ENCODE data around the gene FBLN5.

The FBLN5 gene, protein sequence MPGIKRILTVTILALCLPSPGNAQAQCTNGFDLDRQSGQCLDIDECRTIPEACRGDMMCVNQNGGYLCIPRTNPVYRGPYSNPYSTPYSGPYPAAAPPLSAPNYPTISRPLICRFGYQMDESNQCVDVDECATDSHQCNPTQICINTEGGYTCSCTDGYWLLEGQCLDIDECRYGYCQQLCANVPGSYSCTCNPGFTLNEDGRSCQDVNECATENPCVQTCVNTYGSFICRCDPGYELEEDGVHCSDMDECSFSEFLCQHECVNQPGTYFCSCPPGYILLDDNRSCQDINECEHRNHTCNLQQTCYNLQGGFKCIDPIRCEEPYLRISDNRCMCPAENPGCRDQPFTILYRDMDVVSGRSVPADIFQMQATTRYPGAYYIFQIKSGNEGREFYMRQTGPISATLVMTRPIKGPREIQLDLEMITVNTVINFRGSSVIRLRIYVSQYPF

DNA sequence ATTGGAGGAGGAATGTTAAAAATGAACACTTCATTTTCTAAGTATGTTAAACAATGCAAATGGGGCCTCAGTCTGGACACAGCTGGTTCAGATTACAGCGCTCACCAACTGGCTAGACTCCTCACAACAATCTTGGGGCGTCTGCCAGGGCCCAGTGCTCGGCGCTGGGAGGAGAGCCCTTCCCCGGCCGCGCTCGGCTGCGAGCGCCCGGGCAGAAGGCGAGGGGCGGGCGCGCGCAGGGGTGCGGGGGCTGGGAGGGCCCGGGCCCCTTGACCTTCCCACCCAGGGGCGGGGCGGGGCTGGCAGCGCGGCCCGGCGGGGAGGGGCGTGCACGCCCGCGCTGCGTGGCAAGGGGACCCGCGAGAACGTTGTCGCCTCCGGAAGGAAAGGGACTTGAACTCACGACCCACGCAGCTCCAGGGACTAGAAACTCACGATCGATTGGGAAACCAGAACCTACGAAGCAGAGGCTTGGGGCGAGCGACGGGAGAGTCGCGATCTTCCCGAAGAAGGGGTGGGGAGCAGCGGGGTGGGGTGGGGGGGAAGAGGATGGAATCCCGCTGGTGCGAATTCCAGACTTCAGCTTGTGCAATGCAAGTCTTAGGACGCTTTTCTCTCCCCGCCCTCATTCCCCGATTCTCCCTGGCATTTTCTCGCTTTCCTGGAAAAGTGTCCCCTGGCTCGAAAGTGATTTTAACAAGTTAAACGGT, at the start of gene FBLN5:
Gene FBLN5 (minus strand): TSS at position 220 of the 710 bp plus-strand sequence. CDS start 465 bp downstream, outside the sequence.
- no peak for DNase-seq

DNA sequence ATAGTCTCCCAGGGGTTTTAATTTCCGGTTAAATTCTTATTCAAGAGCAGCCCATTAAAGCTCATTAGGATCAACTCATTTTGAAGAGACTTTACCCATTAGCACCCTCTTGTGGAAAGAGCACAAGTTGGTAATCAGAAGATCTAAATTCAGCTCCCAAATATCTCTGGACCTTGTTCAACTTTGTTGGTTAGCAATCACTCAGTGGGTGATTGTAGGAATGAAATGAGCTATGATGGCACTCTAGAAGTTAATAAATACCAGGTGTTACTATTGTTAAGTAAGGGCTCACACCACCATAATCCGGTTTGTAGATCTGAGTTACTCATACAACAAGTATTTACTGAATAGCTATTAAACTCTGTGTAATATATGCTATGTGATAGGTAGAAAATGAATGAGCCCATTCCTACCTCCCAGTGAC, 49.5 kb upstream of the FBLN5 start:
- DNase-seq = peak; percentile 70

DNA sequence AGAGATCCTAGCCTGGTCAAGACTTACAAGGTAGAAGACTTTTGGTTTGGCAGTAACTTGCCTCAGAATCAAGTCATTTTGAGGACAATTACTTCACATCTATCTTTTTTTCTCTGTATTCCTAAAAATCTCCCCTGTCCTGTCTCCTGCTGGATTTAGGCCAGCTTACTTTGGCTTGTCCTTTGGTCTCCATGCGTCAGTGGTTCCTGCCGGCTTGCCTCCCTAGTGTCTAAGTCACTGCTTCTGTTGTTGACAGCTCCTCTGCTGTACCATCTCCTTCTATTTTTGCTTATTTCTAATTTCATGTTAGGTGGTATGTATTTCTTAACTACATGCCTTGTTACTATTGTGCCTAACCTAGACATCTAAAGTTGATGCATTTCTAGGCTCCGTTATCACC, 39.7 kb upstream of the FBLN5 start:
- no peak for DNase-seq

DNA sequence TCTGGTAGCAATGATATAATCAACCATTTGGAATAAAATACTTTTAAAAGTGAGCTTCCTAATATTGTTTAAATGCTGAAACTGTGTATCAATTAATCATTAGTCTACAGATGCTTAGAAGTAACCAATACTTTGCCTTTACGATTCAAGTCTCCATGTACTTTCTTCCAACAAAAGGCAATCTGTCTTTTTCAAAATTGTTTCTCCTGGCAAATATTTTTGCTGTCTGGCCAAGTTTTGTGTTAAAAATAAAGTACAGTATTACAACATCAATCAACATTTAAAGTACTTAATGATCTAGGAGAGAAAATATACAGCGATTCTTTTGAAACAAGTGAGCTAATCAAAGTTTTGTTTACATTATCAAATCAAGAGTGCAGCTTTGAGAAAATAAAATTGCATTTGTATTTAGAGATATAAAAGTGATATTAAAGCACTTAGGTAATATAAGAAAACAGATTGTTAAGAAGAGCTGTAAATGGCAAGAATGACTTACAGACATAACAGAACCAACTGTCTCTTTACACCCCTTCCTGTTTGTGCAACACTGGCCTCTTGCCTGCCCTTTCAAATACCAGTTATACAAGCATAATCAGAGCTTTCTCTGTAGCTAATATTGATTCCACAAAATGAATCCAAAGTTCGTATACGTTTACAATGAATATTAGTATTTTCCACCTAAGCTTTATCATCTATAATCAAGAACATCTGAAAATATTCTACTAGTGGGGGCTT, 38.2 kb upstream of the FBLN5 start:
- DNase-seq = no peak

DNA sequence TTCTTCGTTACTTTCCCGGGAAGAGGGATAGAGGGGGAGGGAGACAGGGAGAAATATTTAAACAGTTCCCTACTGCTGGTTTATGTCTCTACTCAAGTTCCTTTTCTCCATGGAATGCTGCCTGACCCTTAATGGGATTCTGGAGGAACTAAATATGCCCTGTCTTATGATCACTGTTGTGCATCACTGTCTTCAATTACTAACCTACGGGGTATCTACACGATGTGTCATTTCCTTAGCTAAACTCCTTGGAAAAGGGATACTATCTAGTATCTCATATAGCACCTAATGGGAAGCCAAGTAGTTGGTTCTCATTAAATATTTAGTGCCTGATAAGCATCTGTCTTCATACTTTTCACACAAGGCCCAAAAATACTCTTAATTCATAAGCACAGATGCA, 37.5 kb upstream of the FBLN5 start:
- DNase-seq = no peak

DNA sequence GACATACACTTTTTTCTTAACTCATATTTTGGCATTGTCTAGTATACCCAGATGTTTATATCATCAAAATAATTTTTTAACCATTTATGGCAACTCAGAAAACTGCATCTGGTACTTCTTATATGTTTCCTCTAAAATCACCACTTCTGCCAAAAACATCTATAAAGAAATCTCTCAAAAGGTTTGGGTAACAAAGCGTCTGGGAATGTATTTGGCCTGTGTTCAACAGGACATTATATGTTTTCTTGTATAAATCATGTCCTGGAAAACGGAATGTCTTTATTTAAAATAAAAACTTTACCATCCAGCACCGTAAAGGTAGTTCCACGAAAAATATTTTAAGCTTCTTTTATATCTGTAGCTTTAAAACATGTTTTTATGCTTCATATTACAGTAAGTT, 36.1 kb upstream of the FBLN5 start:
- DNase-seq = no peak

DNA sequence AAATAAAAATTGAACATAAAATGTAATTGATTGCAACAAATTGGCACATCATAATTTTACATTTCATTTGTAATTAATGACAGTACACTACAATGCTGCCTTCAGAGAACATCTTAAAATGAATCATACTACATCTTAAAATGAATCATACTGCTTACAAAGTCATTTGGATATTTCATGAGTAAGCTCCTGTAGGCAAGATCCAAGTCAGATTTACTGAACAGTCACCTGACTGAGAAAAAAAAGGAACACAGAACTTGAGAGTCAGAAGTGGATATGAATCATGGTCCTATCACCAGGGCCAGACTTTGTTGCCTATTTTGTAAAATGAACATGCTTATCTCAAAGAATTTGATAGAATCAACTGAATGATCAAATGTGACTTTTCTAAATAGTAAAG, 32.7 kb upstream of the FBLN5 start:
- no peak for DNase-seq

DNA sequence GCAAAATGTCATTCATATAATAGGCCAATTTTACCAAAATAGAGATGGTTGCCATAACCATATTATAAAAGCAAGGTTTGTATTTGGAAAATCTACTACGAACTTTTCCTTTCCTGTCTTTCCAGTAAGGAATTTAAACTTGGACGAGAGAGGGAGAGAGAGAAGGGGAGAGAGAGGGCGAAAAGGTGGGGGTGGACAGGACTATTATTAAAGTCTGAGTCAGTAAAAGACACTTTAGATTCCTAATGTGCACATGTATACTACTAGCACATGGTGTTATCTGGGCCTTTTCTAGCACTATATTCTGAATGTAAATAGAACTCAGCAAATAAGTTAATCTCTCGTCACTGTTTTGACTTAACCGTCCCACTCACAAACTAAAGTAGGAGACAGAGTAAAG, 30.4 kb upstream of the FBLN5 start:
- no peak for DNase-seq

DNA sequence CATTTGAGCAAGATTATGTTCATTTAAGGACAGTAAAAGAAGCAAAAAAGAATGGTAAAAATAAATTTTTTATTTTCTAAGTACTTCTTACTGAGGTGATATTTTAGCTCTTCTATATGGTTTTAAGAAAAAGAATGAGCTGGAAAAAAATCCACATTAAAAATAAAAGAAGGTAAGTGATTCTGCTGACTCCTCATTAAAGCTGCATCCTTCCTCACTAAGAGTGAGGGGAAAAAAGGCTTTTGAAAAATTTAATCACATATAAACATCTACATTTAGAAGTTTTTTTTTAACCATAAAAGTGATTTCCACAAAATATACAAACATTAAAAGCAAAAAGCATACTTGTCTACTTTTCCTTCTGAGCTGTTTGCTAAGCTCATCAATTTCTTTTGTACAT, 28.3 kb upstream of the FBLN5 start:
- no peak for DNase-seq

DNA sequence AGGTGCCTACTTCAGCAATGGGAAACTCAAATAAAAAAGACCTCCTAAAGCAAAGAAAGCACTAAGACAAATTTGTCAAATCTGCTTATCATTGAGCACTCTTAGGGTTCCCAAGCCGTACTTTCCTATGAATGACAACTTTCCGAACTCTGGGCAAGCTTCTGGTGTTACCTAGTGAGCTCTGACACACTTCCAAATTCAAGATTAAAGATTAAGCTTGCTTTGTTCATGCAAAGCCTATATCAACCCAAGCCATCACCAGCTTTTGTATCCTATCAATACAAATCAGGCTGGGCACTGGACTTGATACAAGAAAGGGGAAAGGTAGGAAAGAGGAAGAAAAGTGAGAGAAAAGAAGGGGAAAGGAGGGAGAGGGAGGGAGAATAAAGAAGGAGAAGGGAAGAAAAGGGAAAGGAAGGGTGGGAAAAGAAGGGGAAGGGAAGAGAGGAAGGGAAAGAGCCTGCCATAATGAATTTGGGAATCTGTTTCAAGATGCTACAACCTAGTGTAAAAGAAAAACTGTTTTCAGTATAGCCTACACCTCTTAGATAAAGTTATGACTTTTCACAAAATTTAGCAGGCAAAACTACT, 23.8 kb upstream of the FBLN5 start:
- DNase-seq = no peak

DNA sequence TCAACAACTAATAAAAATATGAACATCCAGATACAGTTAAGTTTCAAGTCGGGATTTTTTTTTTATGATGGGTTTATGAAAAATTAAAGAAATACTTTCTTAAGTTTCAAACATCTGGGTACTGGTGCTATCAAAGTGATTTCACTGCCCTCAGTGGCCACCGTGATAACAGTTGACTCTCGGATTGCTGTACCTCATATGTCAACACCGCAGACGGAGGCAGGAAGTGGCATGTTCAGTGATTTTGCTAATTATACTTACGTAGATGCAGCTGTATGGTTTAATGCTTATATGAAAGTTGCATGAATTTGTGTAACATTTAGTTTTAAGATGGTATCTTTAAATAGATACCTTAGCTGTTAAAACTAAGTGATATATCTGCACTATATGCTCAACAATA, 20.8 kb upstream of the FBLN5 start:
- no peak for DNase-seq

DNA sequence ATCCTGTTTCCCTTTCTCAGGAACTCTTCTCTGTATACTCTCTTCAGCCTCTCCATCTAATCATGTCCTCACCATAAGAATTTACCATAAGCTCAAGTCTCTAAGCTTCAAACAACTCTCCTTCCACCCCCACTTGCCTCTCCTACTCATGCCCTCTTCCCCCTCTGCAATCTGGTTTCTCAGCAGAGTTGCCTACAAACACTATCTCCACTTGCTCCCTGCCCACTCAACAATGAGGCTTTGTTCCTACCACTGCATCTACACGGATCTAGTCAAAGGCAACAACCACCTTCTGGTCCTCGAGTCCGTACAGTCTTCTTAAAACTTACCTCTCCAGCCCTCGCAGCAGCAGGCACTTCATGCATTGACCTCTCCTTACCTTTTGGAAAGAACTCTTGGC, 17.2 kb upstream of the FBLN5 start:
- DNase-seq = no peak

DNA sequence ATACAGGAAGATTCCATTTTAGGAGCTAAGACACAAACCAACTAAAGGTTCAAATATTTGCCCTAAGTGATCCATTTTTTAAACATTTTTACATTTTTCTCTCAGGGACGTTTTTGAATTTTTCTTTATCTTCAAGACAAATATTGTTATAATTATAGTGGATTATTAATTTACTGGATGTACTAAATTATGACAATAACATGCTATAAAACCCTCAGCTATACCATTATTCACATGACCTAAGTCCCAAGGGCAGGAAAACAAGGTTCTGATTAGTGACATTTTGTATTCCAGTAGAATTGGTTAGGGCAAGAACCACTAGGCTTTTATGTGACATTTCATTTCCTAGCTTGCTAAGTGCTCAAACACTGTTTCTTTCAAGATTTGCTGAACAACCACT, 16.5 kb upstream of the FBLN5 start:
- no peak for DNase-seq

DNA sequence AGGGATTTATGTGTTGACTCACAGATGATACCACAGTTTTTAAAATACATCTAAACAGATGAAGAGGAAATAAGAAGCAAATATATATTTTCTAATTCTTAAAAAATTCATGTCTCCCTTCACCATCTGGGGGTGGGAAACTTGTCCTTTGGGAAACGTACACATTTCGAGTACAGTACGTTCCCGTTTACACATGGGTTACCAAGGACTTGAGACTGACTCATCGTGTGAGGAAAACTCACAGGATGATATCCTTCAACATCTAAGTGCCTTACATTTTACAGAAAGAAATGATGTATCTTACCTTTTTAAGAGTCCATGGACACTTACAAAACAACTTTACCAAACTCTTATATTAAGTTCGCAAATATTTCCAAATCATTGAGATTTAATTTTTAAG, 16.0 kb upstream of the FBLN5 start:
- no peak for DNase-seq

DNA sequence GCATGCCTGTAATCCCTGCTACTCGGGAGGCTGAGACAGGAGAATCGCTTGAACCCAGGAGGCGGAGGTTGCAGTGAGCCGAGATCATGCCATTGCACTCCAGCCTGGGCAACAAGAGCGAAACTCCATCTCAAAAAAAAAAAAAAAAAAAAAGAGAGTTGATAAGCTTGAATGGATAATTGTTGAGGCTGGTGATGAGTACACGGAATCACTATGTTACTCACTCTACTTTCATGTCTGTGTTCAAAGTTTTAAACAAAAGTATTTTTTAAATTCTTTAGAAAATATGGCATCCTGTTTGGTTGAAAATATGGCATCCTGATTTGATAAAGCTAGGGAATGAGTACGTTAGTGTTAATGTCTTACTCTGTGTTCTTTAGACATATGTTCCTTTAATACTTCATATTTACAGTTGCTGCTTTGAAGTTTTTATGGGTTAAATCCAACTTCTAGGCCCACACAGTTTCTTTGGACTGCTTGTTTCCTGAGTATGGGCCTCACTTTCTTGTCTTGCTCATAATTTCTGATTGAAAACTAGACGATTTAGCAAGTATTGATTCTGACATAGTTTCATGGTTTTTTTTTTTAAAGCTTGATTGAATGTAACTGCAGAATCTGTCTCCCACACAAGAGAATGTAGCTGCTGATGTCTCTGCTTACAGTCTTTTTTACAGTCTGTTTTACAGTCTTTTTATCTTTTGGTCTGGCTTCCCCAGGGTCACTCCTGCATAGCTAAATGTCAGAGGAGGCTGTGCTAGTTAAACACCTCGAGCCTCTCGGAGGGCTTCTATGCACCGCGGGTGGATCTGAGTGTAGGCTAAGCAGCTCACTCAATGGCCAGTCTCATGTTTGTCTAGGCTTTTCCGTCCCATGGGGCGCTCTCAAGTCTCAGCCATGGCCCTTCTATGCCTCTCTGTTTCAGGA, 14.1 kb upstream of the FBLN5 start:
- no peak for DNase-seq

DNA sequence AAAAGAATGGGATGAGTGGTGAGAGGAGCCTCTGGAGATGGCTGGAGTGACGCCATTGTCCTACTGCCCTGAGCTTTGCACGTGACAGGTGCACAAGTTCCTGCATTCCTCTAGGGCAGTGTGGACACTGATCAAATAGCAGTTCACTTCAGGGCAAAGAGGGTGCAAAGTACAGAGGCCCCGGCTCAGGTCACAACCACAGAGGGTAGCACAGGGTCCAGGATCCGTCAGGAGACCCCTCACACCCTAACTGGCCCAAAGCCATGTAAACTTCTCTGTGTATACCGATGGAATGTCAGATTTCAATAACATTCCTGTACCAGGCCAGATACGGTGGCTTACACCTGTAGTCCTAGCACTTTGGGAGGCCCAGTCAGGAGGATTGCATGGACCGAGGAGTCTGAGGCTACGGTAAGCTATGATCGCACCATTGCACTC, 10.4 kb upstream of the FBLN5 start:
- DNase-seq = no peak

DNA sequence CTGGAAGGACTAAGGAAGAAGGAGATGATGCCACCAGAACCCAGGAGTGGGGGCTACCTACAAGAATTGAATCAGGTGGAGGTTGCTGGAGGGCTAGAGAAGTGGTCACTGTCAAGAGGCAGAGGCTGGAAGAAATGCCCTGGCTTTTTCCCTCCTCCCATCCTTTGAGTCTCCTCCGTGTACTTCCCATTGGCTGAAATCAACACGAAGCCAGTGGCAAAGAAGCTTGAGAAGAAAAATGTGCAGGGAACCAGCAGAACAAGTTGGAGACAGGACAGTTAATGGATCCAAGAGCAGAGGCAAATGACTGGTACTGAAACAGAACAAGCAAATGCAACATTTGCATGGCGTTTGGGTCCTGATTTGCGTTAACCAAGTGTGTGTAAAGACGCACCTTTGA, 9.1 kb upstream of the FBLN5 start:
- DNase-seq = no peak

DNA sequence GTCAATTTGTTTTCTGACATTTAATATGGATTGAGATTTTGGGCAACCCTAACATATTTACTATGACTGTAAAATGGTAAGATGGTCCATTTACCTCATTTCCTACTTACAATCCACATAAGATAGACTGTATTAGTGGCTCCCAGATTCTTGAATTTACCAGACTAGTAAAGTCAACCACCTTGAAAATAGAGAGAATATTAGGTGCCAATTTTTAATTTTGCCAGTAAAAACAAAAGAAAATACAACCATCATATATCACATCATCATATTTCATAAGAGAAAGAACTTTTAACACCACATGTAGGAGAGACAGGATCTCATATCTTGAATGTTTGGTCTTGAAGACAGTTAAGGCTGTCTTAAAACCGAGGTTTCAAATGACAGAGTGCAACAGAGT, 7.7 kb upstream of the FBLN5 start:
- DNase-seq = no peak

DNA sequence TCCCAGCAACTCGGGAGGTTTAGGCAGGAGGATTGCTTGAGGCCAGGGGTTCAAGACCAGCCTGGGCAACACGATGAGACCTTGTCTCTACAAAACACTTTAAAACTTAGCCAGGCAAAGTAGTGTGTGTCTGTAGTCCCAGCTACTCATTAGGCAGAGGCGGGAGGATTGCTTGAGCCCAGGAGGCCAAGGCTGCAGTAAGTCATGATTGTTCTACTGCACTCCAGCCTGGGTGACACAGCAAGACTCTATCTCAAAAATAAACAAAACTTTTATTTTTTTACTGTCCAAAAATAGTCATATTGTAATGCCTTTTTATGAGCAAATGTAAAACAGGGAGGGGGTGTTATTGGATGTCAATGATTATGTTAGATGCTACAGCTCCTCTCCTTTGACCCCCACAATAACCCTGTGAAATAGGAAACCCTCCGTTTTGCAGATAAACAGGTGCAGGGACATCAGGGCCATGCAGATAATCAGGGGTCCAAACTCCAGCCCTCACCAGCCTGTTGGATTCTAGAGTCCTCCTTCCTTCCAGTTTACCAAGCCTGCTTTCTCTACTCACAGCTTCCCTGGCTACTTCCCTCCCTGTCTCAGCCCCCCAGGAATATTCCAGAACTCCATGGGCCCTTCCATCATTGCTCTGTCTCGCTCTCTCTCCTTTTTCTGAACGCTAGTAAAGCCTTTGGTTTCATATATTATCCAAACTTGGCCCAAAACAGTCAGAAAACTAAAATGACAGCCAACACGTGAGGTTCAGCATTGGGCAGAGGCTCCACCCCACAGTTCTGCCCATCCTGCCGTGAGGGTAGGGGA, 5.9 kb upstream of the FBLN5 start:
- DNase-seq = no peak

DNA sequence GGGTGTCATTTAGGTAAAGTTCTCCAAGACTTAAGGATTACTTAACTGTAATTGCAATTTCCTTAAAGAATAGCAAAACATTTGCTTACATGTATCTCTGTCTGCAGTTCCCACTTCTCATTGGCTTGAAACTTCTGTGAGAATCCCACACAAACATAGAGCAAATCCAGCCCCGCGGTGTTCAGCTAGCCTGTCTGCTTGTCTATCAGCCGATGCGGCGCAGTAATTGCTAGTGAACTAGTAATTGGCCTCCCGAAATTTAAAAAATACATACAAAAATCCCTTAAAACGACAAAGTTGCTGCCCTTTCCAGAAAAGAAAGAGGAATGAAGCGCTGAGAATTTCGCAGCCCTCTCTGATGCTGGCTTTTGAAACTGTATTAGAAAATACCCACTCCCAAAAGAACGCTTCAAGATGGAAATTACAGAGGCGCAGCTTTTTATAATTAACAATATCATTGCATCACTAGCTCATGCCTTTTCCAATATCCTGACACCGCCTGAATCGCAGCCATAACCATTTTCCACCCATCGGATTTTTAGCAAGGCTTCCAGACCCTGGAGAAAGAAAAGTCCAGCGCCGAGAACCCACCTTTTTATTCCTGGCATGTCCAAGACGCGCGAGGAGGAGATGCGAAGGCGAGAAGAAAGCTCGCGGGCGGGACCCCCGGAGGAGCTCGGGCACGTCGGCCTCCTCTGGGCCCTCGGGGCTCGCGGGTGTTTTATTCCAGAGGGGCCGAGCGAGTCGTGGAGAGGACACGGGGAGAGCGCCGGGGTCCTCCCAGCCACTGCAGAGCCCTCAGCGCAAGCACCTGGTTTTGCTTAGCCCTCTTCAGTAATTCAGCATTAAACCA, 646 bp downstream of the FBLN5 start:
- DNase-seq = peak; percentile 50
